Measurements from ENCODE around the gene DNAJC4.

DNA sequence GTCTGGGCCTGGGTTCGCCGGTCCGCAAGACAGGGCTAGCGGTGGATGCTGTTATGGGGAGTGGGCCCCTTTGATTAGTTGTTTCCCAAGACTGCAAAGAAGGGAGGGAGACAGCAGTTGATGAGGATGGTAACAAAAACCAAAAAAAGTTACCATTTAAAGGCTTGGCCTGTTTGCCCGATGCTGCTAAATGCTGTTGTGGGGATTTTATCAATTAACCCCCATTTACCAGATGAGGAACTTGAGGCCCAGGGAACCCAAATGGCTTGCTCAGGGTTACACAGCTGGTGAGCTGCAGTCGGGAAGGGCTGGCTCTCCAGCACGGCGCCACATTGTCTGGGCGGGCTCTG lies 7.7 kb upstream of the DNAJC4 start:
- TF ChIP-seq TEAD4 (IDR thresholded peaks at IDR 0.05): no peak
- TF ChIP-seq EP300 (IDR thresholded peaks at IDR 0.05; ENCODE audit: borderline replicate concordance): no peak
- TF ChIP-seq YY1 (IDR thresholded peaks at IDR 0.05; ENCODE audit: low read depth): no peak
- TF ChIP-seq FOXM1 (IDR thresholded peaks at IDR 0.05; ENCODE audit: borderline replicate concordance, low read depth): no peak
- TF ChIP-seq, protein P1, sequence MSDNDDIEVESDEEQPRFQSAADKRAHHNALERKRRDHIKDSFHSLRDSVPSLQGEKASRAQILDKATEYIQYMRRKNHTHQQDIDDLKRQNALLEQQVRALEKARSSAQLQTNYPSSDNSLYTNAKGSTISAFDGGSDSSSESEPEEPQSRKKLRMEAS (IDR thresholded peaks at IDR 0.05): no peak
- TF ChIP-seq, protein P2, sequence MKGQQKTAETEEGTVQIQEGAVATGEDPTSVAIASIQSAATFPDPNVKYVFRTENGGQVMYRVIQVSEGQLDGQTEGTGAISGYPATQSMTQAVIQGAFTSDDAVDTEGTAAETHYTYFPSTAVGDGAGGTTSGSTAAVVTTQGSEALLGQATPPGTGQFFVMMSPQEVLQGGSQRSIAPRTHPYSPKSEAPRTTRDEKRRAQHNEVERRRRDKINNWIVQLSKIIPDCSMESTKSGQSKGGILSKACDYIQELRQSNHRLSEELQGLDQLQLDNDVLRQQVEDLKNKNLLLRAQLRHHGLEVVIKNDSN (IDR thresholded peaks at IDR 0.05): no peak
- no peak for TF ChIP-seq CEBPB (IDR thresholded peaks at IDR 0.05)

Data from Ishikawa (cell line).